ENCODE results near the gene S100A12. TPM values are rescaled to one million over a fixed set of nuclear protein-coding genes. Genes with fewer than 3 reads are reported as not detected.

Gene S100A12
- total RNA-seq, 1 experiment from 2014 or later, result not detected

GRCh38 chr1:153379591-153379990 lies 4.2 kb upstream of the S100A12 start:
- Histone ChIP-seq H3K27ac (no peak overlapping the region), H3K4me3 (no peak overlapping the region), H3K27me3 (ENCODE audit: insufficient read depth, low read depth) (no peaks in the 10 kb centered on the region), H3K9me3 (ENCODE audit: insufficient read depth, low read depth) (peaks cover 6% of the 10 kb centered on the region; the same call in 1 of the 2 replicates), H3K36me3 (ENCODE audit: low read depth) (no peaks in the 10 kb centered on the region), H3K79me2 (ENCODE audit: low read depth) (no peaks in the 10 kb centered on the region), H4K20me1 (ENCODE audit: insufficient read depth) (no peaks in the 10 kb centered on the region), H3K4me2 (no peak overlapping the region), H3F3A (ENCODE audit: insufficient read depth, low read depth) (peaks cover 27% of the 10 kb centered on the region; the same call in 1 of the 2 replicates), H3K9me2 (ENCODE audit: insufficient read depth) (no peaks in the 10 kb centered on the region), H2AFZ (no peak overlapping the region), H3K4me1 (replicated peaks; ENCODE audit: insufficient read depth) (peaks cover 35% of the 10 kb centered on the region)
- ChIA-PET CTCF (no interaction called here), POLR2A (ENCODE audit: unreplicated experiment) (no interaction called here)
- no peak for DNase-seq
- intact Hi-C loops (cut with micrococcal nuclease; ENCODE audit: unreplicated experiment), result no loop called here
- no TSS peak for BruUV-seq (replicated peaks)
- TF ChIP-seq EZH2 (IDR thresholded peaks at IDR 0.05; ENCODE audit: low read depth), result no peak
- TF ChIP-seq CTCF (conservative IDR thresholded peaks at IDR 0.05), result no peak

- ChIA-PET POLR2A (ENCODE audit: unreplicated experiment) (no interaction called here), CTCF (no interaction called here)
- H3K79me2 ChIP-seq (ENCODE audit: low read depth), result no peaks in the 10 kb centered on the region
Measured at GRCh38 chr1:153374071-153374470, 1.4 kb downstream of the S100A12 start.

GRCh38 chr1:153372571-153372970 lies 2.9 kb downstream of the S100A12 start:
- CTCF ChIA-PET, result no interaction called here
- TF ChIP-seq CTCF (conservative IDR thresholded peaks at IDR 0.05) (no peak), EZH2 (IDR thresholded peaks at IDR 0.05; ENCODE audit: low read depth) (no peak)

More at GRCh38 chr1:153374071-153374470, 1.4 kb downstream of the S100A12 start:
- Histone ChIP-seq H3K36me3 (ENCODE audit: low read depth) (no peaks in the 10 kb centered on the region), H4K20me1 (ENCODE audit: insufficient read depth) (no peaks in the 10 kb centered on the region), H3K27me3 (ENCODE audit: insufficient read depth, low read depth) (no peaks in the 10 kb centered on the region), H3K4me3 (no peak overlapping the region), H3K4me1 (replicated peaks; ENCODE audit: insufficient read depth) (peaks cover 71% of the 10 kb centered on the region), H2AFZ (no peak overlapping the region), H3K4me2 (no peak overlapping the region), H3K9me2 (ENCODE audit: insufficient read depth) (no peaks in the 10 kb centered on the region), H3K27ac (no peak overlapping the region), H3K9me3 (ENCODE audit: insufficient read depth, low read depth) (no peaks in the 10 kb centered on the region), H3F3A (ENCODE audit: insufficient read depth, low read depth) (peaks cover 36% of the 10 kb centered on the region; the same call in 1 of the 2 replicates)
- BruUV-seq (replicated peaks), result no TSS peak
- intact Hi-C loops (cut with micrococcal nuclease; ENCODE audit: unreplicated experiment), result no loop called here
- no peak for DNase-seq
- TF ChIP-seq CTCF (conservative IDR thresholded peaks at IDR 0.05) (no peak), EZH2 (IDR thresholded peaks at IDR 0.05; ENCODE audit: low read depth) (no peak)

More at GRCh38 chr1:153372571-153372970, 2.9 kb downstream of the S100A12 start:
- no peak overlapping the region for H3K4me2 ChIP-seq
- H3K27ac ChIP-seq, result no peak overlapping the region
- BruUV-seq (replicated peaks), result no TSS peak
- H3K9me3 ChIP-seq (ENCODE audit: insufficient read depth, low read depth), result no peaks in the 10 kb centered on the region
- intact Hi-C loops (cut with micrococcal nuclease; ENCODE audit: unreplicated experiment), result no loop called here
- H3K9me2 ChIP-seq (ENCODE audit: insufficient read depth), result no peaks in the 10 kb centered on the region
- H3K79me2 ChIP-seq (ENCODE audit: low read depth), result no peaks in the 10 kb centered on the region
- POLR2A ChIA-PET (ENCODE audit: unreplicated experiment), result no interaction called here
- no peak overlapping the region for H3K4me3 ChIP-seq
- H2AFZ ChIP-seq, result no peak overlapping the region
- no peaks in the 10 kb centered on the region for H4K20me1 ChIP-seq (ENCODE audit: insufficient read depth)
- peaks cover 79% of the 10 kb centered on the region for H3K4me1 ChIP-seq (replicated peaks; ENCODE audit: insufficient read depth)
- H3K36me3 ChIP-seq (ENCODE audit: low read depth), result no peaks in the 10 kb centered on the region
- DNase-seq, result no peak
- no peaks in the 10 kb centered on the region for H3K27me3 ChIP-seq (ENCODE audit: insufficient read depth, low read depth)
- H3F3A ChIP-seq (ENCODE audit: insufficient read depth, low read depth), result peaks cover 33% of the 10 kb centered on the region; the same call in 1 of the 2 replicates
